Measurements from ENCODE around the gene ELMO1.

DNA sequence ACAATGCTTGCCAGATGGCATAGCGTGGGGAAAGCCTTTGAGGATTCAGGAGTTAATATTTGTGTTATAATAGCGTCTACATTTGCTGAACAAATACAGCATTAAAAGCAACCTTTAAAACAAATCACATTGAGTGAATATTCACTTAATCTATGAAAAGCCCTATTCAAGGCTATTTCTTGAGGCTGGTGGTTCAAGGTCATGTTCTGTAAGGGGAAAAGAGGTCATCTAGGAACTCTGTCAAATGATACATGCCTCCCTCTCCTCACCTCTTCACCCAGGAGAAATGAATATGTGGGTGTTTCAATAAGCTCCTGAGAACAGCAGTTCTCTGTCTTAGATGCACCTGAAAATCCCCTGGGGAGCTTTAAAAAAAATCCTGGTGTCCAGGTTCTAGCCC, 303.0 kb downstream of the ELMO1 start:
- no peak for TF ChIP-seq EZH2 (IDR thresholded peaks at IDR 0.05; ENCODE audit: borderline replicate concordance, low read depth, low read length, severe bottlenecking)
- TF ChIP-seq, protein P1, sequence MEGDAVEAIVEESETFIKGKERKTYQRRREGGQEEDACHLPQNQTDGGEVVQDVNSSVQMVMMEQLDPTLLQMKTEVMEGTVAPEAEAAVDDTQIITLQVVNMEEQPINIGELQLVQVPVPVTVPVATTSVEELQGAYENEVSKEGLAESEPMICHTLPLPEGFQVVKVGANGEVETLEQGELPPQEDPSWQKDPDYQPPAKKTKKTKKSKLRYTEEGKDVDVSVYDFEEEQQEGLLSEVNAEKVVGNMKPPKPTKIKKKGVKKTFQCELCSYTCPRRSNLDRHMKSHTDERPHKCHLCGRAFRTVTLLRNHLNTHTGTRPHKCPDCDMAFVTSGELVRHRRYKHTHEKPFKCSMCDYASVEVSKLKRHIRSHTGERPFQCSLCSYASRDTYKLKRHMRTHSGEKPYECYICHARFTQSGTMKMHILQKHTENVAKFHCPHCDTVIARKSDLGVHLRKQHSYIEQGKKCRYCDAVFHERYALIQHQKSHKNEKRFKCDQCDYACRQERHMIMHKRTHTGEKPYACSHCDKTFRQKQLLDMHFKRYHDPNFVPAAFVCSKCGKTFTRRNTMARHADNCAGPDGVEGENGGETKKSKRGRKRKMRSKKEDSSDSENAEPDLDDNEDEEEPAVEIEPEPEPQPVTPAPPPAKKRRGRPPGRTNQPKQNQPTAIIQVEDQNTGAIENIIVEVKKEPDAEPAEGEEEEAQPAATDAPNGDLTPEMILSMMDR (IDR thresholded peaks at IDR 0.05; ENCODE audit: borderline replicate concordance, extremely low read depth, low read length, poor library complexity, severe bottlenecking) = no peak

Measured in DND-41 (cell line).